HEK293 (cell line): ENCODE results near the gene INPP5A.
A peak's percentile ranks its signal among the peaks of the same experiment; 100 is the strongest.

Experiments used
- CTCF ChIA-PET: fragments of 350-600 bp; formaldehyde crosslinking; extraction: SDS; loops from one replicate; lab custom pipeline; 2021; ENCODE audit warnings: antibody characterized with exemption; lab: Yijun Ruan, JAX
- POLR2A ChIA-PET: fragments of 300-600 bp; formaldehyde crosslinking; extraction: SDS; loops from one replicate; lab custom pipeline; 2020; ENCODE audit warnings: antibody characterized with exemption, inconsistent platforms; lab: Yijun Ruan, JAX
- H3K27ac ChIP-seq: fragments of 200-500 bp; sonication (Bioruptor generic); 2 replicates; pipeline ENCODE4 v1.5.1; 2014; ENCODE audit warnings: low read depth, low read length, control low read depth, inconsistent platforms; ENCODE audit errors: extremely low read depth
- H3K36me3 ChIP-seq, 2 experiments: fragments of 200-500 bp in 1 of 2; sonication (Bioruptor generic) in 1 of 2; 1 replicate in 1 of 2; 2 replicates in 1 of 2; pipeline ENCODE4 v1.5.1; 2014 to 2017; ENCODE audit warnings: inconsistent platforms in 2 of 2, low read length in 2 of 2; ENCODE audit not compliant: control insufficient read depth in 2 of 2, insufficient read depth in 1 of 2
- H3K4me1 ChIP-seq: fragments of 200-500 bp; sonication (Bioruptor generic); 2 replicates; pipeline ENCODE4 v1.5.1; 2014; ENCODE audit warnings: mild to moderate bottlenecking, low read length, inconsistent platforms; ENCODE audit not compliant: control insufficient read depth, insufficient read depth
- H3K4me3 ChIP-seq: 2 replicates; pipeline ENCODE4 v1.5.1; 2011; ENCODE audit warnings: low read depth, mild to moderate bottlenecking, control low read depth, low read length, moderate library complexity
- H3K9me3 ChIP-seq: fragments of 200-500 bp; sonication (Bioruptor generic); 2 replicates; pipeline ENCODE4 v1.5.1; 2014; ENCODE audit warnings: low read depth, low read length, inconsistent platforms; ENCODE audit not compliant: control insufficient read depth, insufficient read depth
- HOXD13 ChIP-seq: sonication (generic); formaldehyde crosslinking; IDR thresholded peaks from 2 replicates; pipeline ENCODE4 v1.8.0; 2022; ENCODE audit warnings: missing genetic modification reagents, borderline replicate concordance
- MYNN ChIP-seq: fragments of 450-650 bp; formaldehyde crosslinking; IDR thresholded peaks from 2 replicates; pipeline ENCODE4 v1.5.1; 2016; ENCODE audit warnings: missing biosample characterization, missing genetic modification characterization, borderline replicate concordance
- SP3 ChIP-seq: fragments of 450-650 bp; formaldehyde crosslinking; IDR thresholded peaks from 2 replicates; pipeline ENCODE4 v1.5.1; 2016; ENCODE audit warnings: missing biosample characterization, missing genetic modification characterization
- TRIM28 ChIP-seq: IDR thresholded peaks from 2 replicates; pipeline ENCODE4 v1.6.1; 2011; ENCODE audit warnings: low read length, control low read depth, borderline replicate concordance
- YY2 ChIP-seq: fragments of 450-650 bp; formaldehyde crosslinking; IDR thresholded peaks from 2 replicates; pipeline ENCODE4 v1.5.1; 2016; ENCODE audit warnings: missing biosample characterization, missing genetic modification characterization
- ZBTB8A ChIP-seq: fragments of 450-650 bp; formaldehyde crosslinking; IDR thresholded peaks from 2 replicates; pipeline ENCODE4 v1.5.1; 2016; ENCODE audit warnings: missing biosample characterization, missing genetic modification characterization
- ZNF416 ChIP-seq: fragments of 450-650 bp; formaldehyde crosslinking; IDR thresholded peaks from 2 replicates; pipeline ENCODE4 v1.5.1; 2016; ENCODE audit warnings: missing biosample characterization, missing genetic modification characterization
- ZNF48 ChIP-seq: fragments of 450-650 bp; formaldehyde crosslinking; IDR thresholded peaks from 2 replicates; pipeline ENCODE4 v1.5.1; 2016; ENCODE audit warnings: missing biosample characterization, missing genetic modification characterization
- ZNF529 ChIP-seq: fragments of 450-650 bp; formaldehyde crosslinking; IDR thresholded peaks from 2 replicates; pipeline ENCODE4 v1.5.1; 2017; ENCODE audit warnings: missing genetic modification characterization, missing biosample characterization; ENCODE audit not compliant: insufficient replicate concordance
- ZNF610 ChIP-seq: fragments of 450-650 bp; formaldehyde crosslinking; IDR thresholded peaks from 2 replicates; pipeline ENCODE4 v1.5.1; 2016; ENCODE audit warnings: missing biosample characterization, missing genetic modification characterization, borderline replicate concordance
- ZNF621 ChIP-seq: fragments of 450-650 bp; formaldehyde crosslinking; IDR thresholded peaks from 2 replicates; pipeline ENCODE4 v1.5.1; 2017; ENCODE audit warnings: missing biosample characterization, missing genetic modification characterization
- ZNF624 ChIP-seq: fragments of 450-650 bp; formaldehyde crosslinking; IDR thresholded peaks from 2 replicates; pipeline ENCODE4 v1.5.1; 2017; ENCODE audit warnings: missing biosample characterization, missing genetic modification characterization
- ZNF701 ChIP-seq: fragments of 450-650 bp; formaldehyde crosslinking; IDR thresholded peaks from 2 replicates; pipeline ENCODE4 v1.5.1; 2016; ENCODE audit warnings: missing biosample characterization, missing genetic modification characterization
- ZNF791 ChIP-seq: fragments of 450-650 bp; formaldehyde crosslinking; IDR thresholded peaks from 2 replicates; pipeline ENCODE4 v1.5.1; 2016; ENCODE audit warnings: missing biosample characterization, missing genetic modification characterization
- ZNF830 ChIP-seq: fragments of 450-650 bp; IDR thresholded peaks from 2 replicates; pipeline ENCODE4 v1.5.0; 2018; ENCODE audit warnings: missing biosample characterization, missing genetic modification characterization, low read depth, mild to moderate bottlenecking, moderate library complexity
- ZNF843 ChIP-seq: fragments of 450-650 bp; formaldehyde crosslinking; IDR thresholded peaks from 2 replicates; pipeline ENCODE4 v1.5.1; 2016; ENCODE audit warnings: missing biosample characterization, missing genetic modification characterization
- ZSCAN23 ChIP-seq: fragments of 450-650 bp; formaldehyde crosslinking; IDR thresholded peaks from 2 replicates; pipeline ENCODE4 v1.5.1; 2016; ENCODE audit warnings: missing biosample characterization, missing genetic modification characterization
- ZSCAN30 ChIP-seq: fragments of 450-650 bp; IDR thresholded peaks from 2 replicates; pipeline ENCODE4 v1.5.1; 2018; ENCODE audit warnings: missing biosample characterization, mild to moderate bottlenecking, missing genetic modification characterization, moderate library complexity
- TF ChIP-seq, protein P1 (sequence below): fragments of 450-650 bp; formaldehyde crosslinking; IDR thresholded peaks from 2 replicates; pipeline ENCODE4 v1.5.1; 2016; ENCODE audit warnings: missing biosample characterization, missing genetic modification characterization
- TF ChIP-seq, protein P2 (sequence below): fragments of 450-650 bp; formaldehyde crosslinking; IDR thresholded peaks from 2 replicates; pipeline ENCODE4 v1.5.1; 2016; ENCODE audit warnings: missing biosample characterization, missing genetic modification characterization
- TF ChIP-seq, protein P3 (sequence below): fragments of 450-650 bp; formaldehyde crosslinking; IDR thresholded peaks from 2 replicates; pipeline ENCODE4 v1.5.1; 2016; ENCODE audit warnings: missing biosample characterization, missing genetic modification characterization
- TF ChIP-seq, protein P4 (sequence below): fragments of 450-650 bp; formaldehyde crosslinking; IDR thresholded peaks from 2 replicates; pipeline ENCODE4 v1.5.1; 2017; ENCODE audit warnings: missing biosample characterization, missing genetic modification characterization

Gene INPP5A

DNA sequence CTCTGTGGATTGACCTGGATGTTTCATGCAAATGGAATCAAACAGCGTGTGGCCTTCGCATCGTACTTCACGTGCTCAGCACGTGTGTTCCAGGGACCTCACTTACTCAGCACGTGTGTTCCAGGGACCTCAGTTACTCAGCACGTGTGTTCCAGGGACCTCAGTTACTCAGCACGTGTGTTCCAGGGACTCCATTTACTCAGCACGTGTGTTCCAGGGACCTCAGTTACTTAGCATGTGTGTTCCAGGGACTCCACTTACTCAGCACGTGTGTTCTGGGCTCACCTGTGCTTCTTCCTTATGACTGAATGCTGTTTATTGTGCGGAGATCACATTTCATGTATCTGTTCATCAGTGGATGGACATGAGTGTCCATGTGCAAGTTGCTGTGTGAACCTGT is 22.0 kb downstream of the INPP5A start:
- no peaks in the 10 kb centered on the region for H3K9me3 ChIP-seq
- H3K4me3 ChIP-seq = no peak overlapping the region
- POLR2A ChIA-PET = no interaction called here
- CTCF ChIA-PET = no interaction called here
- H3K4me1 ChIP-seq = no peaks in the 10 kb centered on the region
- H3K36me3 ChIP-seq = no peaks in the 10 kb centered on the region; a peak in 1 of 3 replicates
- TF ChIP-seq ZNF624 (no peak), SP3 (tag by site-specific recombination) (no peak)
- no peak overlapping the region for H3K27ac ChIP-seq

DNA sequence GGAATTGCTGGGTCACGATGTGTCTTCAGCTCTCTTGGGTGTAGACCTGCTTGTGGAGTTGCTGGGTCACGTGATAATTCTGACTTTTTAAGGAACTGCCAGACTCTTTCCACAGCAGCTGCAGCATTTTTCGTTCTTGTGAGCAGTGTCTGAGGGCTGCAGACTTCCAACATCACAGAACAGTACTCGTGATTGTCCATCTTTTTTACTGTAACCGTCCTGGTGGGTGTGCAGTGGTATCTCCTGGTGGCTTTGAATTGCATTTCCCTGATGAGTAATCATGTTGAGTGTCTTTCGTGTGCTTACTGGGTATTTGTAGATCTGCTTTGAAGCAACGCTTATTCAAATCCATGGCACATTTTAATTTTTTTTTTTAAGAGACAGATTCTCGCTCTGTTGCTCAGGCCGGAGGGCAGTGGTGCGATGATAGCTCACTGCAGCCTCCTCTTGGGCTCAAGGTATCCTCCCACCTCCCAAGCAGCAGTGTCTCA is 22.7 kb downstream of the INPP5A start:
- H3K4me3 ChIP-seq = no peak overlapping the region
- no peaks in the 10 kb centered on the region; a peak in 1 of 3 replicates for H3K36me3 ChIP-seq
- ChIA-PET CTCF (no interaction called here), POLR2A (no interaction called here)
- H3K9me3 ChIP-seq = no peaks in the 10 kb centered on the region
- TF ChIP-seq, protein P1, sequence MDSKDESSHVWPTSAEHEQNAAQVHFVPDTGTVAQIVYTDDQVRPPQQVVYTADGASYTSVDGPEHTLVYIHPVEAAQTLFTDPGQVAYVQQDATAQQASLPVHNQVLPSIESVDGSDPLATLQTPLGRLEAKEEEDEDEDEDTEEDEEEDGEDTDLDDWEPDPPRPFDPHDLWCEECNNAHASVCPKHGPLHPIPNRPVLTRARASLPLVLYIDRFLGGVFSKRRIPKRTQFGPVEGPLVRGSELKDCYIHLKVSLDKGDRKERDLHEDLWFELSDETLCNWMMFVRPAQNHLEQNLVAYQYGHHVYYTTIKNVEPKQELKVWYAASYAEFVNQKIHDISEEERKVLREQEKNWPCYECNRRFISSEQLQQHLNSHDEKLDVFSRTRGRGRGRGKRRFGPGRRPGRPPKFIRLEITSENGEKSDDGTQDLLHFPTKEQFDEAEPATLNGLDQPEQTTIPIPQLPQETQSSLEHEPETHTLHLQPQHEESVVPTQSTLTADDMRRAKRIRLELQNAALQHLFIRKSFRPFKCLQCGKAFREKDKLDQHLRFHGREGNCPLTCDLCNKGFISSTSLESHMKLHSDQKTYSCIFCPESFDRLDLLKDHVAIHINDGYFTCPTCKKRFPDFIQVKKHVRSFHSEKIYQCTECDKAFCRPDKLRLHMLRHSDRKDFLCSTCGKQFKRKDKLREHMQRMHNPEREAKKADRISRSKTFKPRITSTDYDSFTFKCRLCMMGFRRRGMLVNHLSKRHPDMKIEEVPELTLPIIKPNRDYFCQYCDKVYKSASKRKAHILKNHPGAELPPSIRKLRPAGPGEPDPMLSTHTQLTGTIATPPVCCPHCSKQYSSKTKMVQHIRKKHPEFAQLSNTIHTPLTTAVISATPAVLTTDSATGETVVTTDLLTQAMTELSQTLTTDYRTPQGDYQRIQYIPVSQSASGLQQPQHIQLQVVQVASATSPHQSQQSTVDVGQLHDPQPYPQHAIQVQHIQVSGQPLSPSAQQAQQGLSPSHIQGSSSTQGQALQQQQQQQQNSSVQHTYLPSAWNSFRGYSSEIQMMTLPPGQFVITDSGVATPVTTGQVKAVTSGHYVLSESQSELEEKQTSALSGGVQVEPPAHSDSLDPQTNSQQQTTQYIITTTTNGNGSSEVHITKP (tag by site-specific recombination) = 0 out of 2 replicates have a peak, but pooled peaks have one; percentile 11
- TF ChIP-seq ZSCAN23 (tag by site-specific recombination) (no peak), ZNF621 (tag by site-specific recombination) (no peak), HOXD13 (CRISPR knock-in tag) (no peak), ZNF830 (tag by site-specific recombination) (no peak), ZNF843 (tag by site-specific recombination) (no peak), TRIM28 (no peak)
- TF ChIP-seq, all 188 proteins: peak for 1
- Histone ChIP-seq H3K27ac (no peak overlapping the region), H3K4me1 (no peaks in the 10 kb centered on the region)

DNA sequence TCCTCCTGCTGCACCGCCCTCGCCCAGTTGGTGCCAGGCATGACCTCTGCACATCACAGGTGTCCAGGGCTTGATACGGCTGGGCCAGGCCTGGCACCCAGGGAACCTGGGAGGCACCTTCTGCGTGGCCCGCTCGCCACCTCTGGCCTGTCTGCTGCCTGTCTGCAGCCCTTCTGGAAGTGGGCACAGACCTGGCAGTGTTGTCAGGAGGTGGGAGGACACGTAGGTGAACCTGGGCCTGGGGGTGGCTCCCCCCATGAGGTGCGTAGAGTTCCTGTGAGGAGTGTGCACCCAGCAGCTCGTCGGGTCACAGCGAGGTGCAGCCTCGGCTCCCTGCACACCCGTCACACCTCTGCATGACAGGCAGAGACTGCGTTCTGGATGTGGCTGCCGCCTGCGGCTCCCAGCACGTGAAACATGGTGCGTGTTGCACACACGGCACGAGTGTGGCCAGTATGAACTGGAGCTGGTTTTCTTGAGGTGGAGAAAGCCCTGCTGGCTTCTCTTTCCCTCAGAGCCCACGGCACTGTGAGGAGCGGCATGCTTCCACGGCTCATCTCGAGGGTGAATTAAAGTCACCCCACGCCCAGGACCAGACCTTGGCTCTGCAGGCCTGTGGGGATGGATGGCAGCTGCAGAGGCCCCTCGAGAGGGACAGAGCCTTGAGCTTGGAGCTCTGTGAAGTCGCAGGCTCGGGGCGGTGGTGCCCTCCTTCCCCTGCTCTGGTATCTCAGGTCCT is 24.8 kb downstream of the INPP5A start:
- ChIA-PET CTCF (interaction anchor here (0.6 to 1.0 kb wide), 2 partner anchors 21 to 339 kb away, joined by 3 read pairs; no protein-coding TSS in a partner anchor), POLR2A (no interaction called here)
- H3K27ac ChIP-seq = no peak overlapping the region
- no peaks in the 10 kb centered on the region; a peak in 1 of 3 replicates for H3K36me3 ChIP-seq
- no peak overlapping the region for H3K4me3 ChIP-seq
- no peaks in the 10 kb centered on the region for H3K9me3 ChIP-seq
- peaks cover 4% of the 10 kb centered on the region for H3K4me1 ChIP-seq
- TF ChIP-seq ZNF610 (no peak), ZNF791 (no peak), ZNF529 (no peak), ZNF416 (tag by site-specific recombination) (no peak), ZNF701 (tag by site-specific recombination) (no peak), MYNN (tag by site-specific recombination) (no peak), YY2 (no peak), ZNF48 (tag by site-specific recombination) (no peak), ZBTB8A (no peak), ZSCAN30 (tag by site-specific recombination) (no peak)
- TF ChIP-seq, protein P2, sequence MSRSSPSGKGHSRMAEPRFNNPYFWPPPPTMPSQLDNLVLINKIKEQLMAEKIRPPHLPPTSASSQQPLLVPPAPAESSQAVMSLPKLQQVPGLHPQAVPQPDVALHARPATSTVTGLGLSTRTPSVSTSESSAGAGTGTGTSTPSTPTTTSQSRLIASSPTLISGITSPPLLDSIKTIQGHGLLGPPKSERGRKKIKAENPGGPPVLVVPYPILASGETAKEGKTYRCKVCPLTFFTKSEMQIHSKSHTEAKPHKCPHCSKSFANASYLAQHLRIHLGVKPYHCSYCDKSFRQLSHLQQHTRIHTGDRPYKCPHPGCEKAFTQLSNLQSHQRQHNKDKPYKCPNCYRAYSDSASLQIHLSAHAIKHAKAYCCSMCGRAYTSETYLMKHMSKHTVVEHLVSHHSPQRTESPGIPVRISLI (tag by site-specific recombination) = no peak
- TF ChIP-seq, protein P3, sequence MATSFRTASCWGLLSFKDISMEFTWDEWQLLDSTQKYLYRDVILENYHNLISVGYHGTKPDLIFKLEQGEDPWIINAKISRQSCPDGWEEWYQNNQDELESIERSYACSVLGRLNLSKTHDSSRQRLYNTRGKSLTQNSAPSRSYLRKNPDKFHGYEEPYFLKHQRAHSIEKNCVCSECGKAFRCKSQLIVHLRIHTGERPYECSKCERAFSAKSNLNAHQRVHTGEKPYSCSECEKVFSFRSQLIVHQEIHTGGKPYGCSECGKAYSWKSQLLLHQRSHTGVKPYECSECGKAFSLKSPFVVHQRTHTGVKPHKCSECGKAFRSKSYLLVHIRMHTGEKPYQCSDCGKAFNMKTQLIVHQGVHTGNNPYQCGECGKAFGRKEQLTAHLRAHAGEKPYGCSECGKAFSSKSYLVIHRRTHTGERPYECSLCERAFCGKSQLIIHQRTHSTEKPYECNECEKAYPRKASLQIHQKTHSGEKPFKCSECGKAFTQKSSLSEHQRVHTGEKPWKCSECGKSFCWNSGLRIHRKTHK (tag by site-specific recombination) = no peak
- TF ChIP-seq, protein P4, sequence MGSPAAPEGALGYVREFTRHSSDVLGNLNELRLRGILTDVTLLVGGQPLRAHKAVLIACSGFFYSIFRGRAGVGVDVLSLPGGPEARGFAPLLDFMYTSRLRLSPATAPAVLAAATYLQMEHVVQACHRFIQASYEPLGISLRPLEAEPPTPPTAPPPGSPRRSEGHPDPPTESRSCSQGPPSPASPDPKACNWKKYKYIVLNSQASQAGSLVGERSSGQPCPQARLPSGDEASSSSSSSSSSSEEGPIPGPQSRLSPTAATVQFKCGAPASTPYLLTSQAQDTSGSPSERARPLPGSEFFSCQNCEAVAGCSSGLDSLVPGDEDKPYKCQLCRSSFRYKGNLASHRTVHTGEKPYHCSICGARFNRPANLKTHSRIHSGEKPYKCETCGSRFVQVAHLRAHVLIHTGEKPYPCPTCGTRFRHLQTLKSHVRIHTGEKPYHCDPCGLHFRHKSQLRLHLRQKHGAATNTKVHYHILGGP = no peak
